ENCODE measurements around the gene TCF7L2.

TCF7L2 gene

GRCh38 chr10:113021268-113022040 lies 71.4 kb downstream of the TCF7L2 start:
- DNase-seq (ENCODE audit: low read depth, low spot score), result no peak

- DNase-seq (ENCODE audit: low read depth, low spot score), result no peak
These were observed 72.2 kb downstream of the TCF7L2 start for GRCh38 chr10:113022265-113022664.

- DNase-seq (ENCODE audit: low read depth, low spot score), result no peak
These were observed 73.0 kb downstream of the TCF7L2 start for GRCh38 chr10:113023017-113023416.

GRCh38 chr10:113024930-113025329 lies 74.9 kb downstream of the TCF7L2 start:
- DNase-seq (ENCODE audit: low read depth, low spot score), result no peak

- no peak for DNase-seq (ENCODE audit: low read depth, low spot score)
These were observed 75.4 kb downstream of the TCF7L2 start for GRCh38 chr10:113025487-113025886.

GRCh38 chr10:113026679-113027078 lies 76.6 kb downstream of the TCF7L2 start:
- no peak for DNase-seq (ENCODE audit: low read depth, low spot score)

- no peak for DNase-seq (ENCODE audit: low read depth, low spot score)
These were observed 77.2 kb downstream of the TCF7L2 start for GRCh38 chr10:113027230-113027573.

GRCh38 chr10:113027574-113028455 lies 77.8 kb downstream of the TCF7L2 start:
- no peak for DNase-seq (ENCODE audit: low read depth, low spot score)

- DNase-seq (ENCODE audit: low read depth, low spot score), result no peak
These were observed 78.7 kb downstream of the TCF7L2 start for GRCh38 chr10:113028456-113029440.

- no peak for DNase-seq (ENCODE audit: low read depth, low spot score)
These were observed 80.4 kb downstream of the TCF7L2 start for GRCh38 chr10:113030453-113030852.

GRCh38 chr10:113031147-113031546 lies 81.1 kb downstream of the TCF7L2 start:
- DNase-seq (ENCODE audit: low read depth, low spot score), result no peak

- DNase-seq (ENCODE audit: low read depth, low spot score), result no peak
These were observed 83.9 kb downstream of the TCF7L2 start for GRCh38 chr10:113033991-113034390.

GRCh38 chr10:113035732-113036312 lies 85.8 kb downstream of the TCF7L2 start:
- DNase-seq (ENCODE audit: low read depth, low spot score), result no peak

- DNase-seq (ENCODE audit: low read depth, low spot score), result no peak
These were observed 86.6 kb downstream of the TCF7L2 start for GRCh38 chr10:113036619-113037018.

- DNase-seq (ENCODE audit: low read depth, low spot score), result no peak
These were observed 87.2 kb downstream of the TCF7L2 start for GRCh38 chr10:113037218-113037617.

- no peak for DNase-seq (ENCODE audit: low read depth, low spot score)
These were observed 88.1 kb downstream of the TCF7L2 start for GRCh38 chr10:113038183-113038582.

GRCh38 chr10:113038985-113039384 lies 88.9 kb downstream of the TCF7L2 start:
- no peak for DNase-seq (ENCODE audit: low read depth, low spot score)

- no peak for DNase-seq (ENCODE audit: low read depth, low spot score)
These were observed 91.3 kb downstream of the TCF7L2 start for GRCh38 chr10:113041324-113041723.

- DNase-seq (ENCODE audit: low read depth, low spot score), result no peak
These were observed 92.0 kb downstream of the TCF7L2 start for GRCh38 chr10:113041841-113042750.

GRCh38 chr10:113042868-113043267 lies 92.8 kb downstream of the TCF7L2 start:
- no peak for DNase-seq (ENCODE audit: low read depth, low spot score)

All from activated CD4-positive, CD25-positive, alpha-beta regulatory T cell treated with anti-CD3 and anti-CD28 coated beads, Interleukin-2, amount 50 U/mL, for 16 hours (primary cell).